KMS-11 (cell line): ENCODE data around the gene ZFYVE28.

Experiments used
- H2AFZ ChIP-seq: fragments of 200-600 bp; sonication (generic); 2 replicates; pipeline ENCODE4 v1.6.1; 2016; ENCODE audit warnings: antibody characterized with exemption, mixed run types, low read depth
- H3K27ac ChIP-seq: fragments of 200-600 bp; sonication (generic); 2 replicates; pipeline ENCODE4 v1.6.1; 2016; ENCODE audit warnings: mild to moderate bottlenecking, mixed run types
- H3K27me3 ChIP-seq: fragments of 200-600 bp; sonication (generic); 2 replicates; pipeline ENCODE4 v1.6.1; 2017; ENCODE audit warnings: mild to moderate bottlenecking, low read depth, mixed run types, moderate library complexity; ENCODE audit not compliant: insufficient read depth
- H3K36me3 ChIP-seq: fragments of 200-600 bp; sonication (generic); 2 replicates; pipeline ENCODE4 v1.6.1; 2017; ENCODE audit warnings: mild to moderate bottlenecking, mixed run types; ENCODE audit not compliant: insufficient read depth
- H3K4me1 ChIP-seq: fragments of 200-600 bp; sonication (generic); 2 replicates; pipeline ENCODE4 v1.6.1; 2016; ENCODE audit warnings: mild to moderate bottlenecking, low read depth, mixed run types; ENCODE audit not compliant: poor library complexity, severe bottlenecking
- H3K4me2 ChIP-seq: fragments of 200-600 bp; sonication (generic); 2 replicates; pipeline ENCODE4 v1.7.0; 2016; ENCODE audit warnings: mild to moderate bottlenecking, mixed run types
- H3K4me3 ChIP-seq: fragments of 200-600 bp; sonication (generic); IDR thresholded peaks from 2 replicates; pipeline ENCODE4 v1.6.1; 2017; ENCODE audit warnings: low read depth, low read length, mixed read lengths; ENCODE audit not compliant: insufficient read depth
- H3K79me2 ChIP-seq: fragments of 200-600 bp; sonication (generic); 2 replicates; pipeline ENCODE4 v1.6.1; 2016; ENCODE audit warnings: low read depth, mixed run types; ENCODE audit not compliant: insufficient read depth
- H3K9ac ChIP-seq: fragments of 200-600 bp; sonication (generic); 2 replicates; pipeline ENCODE4 v1.6.1; 2016; ENCODE audit warnings: mild to moderate bottlenecking, mixed run types
- H4K20me1 ChIP-seq: fragments of 200-600 bp; sonication (generic); 2 replicates; pipeline ENCODE4 v1.6.1; 2016; ENCODE audit warnings: mild to moderate bottlenecking, mixed run types; ENCODE audit not compliant: insufficient read depth
- TF ChIP-seq, protein P1 (sequence below): fragments of 200-600 bp; sonication (generic); conservative IDR thresholded peaks from 2 replicates; pipeline ENCODE4 v1.6.1; 2017; ENCODE audit warnings: low read depth, mild to moderate bottlenecking, antibody characterized with exemption, low read length, moderate library complexity, mixed read lengths

Gene ZFYVE28

DNA sequence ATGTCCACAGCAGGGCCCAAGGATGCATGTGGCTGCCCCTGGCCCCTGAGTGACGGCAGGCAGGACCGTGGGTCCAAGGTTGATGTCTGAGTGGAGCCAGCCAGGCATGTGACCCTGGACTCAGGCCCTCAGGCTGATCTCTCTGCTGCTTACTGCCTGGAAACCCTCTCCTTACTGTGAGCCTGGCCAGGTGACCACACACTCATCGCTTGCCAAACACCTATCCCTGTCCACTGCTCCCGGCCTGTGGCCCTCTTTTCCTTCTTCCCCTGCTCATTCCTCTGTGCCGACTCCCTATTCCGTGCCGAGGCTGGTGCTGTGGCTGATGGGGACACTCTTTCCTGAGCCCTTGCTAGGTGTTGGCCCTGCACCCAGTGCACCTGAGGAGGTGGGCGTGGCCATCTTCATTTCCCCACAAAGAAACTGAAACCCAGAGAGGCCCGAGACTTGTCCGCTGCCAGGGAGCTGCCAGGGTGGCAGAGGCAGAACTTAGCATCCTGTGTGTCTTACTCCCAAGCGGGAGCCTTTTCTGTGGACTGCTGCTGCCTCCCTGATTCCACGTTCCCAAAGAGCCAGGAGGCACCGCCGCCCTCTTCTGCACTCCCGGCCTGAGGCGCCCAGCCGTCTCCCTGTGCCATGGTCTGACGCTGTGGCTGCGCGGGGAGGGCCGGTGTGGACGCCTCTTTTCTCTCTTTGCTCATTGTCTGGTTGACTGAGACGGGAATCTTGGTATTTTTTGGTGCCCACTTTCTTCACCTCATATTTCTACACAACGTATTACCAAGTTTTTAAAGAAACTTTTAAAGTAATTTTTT is 39.2 kb upstream of the ZFYVE28 start:
- H2AFZ ChIP-seq = no peak overlapping the region
- no peaks in the 10 kb centered on the region for H3K27me3 ChIP-seq
- no peak overlapping the region for H3K4me2 ChIP-seq
- no peaks in the 10 kb centered on the region for H3K36me3 ChIP-seq
- H3K4me1 ChIP-seq = no peaks in the 10 kb centered on the region
- TF ChIP-seq, protein P1, sequence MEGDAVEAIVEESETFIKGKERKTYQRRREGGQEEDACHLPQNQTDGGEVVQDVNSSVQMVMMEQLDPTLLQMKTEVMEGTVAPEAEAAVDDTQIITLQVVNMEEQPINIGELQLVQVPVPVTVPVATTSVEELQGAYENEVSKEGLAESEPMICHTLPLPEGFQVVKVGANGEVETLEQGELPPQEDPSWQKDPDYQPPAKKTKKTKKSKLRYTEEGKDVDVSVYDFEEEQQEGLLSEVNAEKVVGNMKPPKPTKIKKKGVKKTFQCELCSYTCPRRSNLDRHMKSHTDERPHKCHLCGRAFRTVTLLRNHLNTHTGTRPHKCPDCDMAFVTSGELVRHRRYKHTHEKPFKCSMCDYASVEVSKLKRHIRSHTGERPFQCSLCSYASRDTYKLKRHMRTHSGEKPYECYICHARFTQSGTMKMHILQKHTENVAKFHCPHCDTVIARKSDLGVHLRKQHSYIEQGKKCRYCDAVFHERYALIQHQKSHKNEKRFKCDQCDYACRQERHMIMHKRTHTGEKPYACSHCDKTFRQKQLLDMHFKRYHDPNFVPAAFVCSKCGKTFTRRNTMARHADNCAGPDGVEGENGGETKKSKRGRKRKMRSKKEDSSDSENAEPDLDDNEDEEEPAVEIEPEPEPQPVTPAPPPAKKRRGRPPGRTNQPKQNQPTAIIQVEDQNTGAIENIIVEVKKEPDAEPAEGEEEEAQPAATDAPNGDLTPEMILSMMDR = no peak
- H3K9ac ChIP-seq = no peak overlapping the region
- H4K20me1 ChIP-seq = no peaks in the 10 kb centered on the region
- no peaks in the 10 kb centered on the region for H3K79me2 ChIP-seq
- no peak overlapping the region for H3K4me3 ChIP-seq
- no peak overlapping the region for H3K27ac ChIP-seq

DNA sequence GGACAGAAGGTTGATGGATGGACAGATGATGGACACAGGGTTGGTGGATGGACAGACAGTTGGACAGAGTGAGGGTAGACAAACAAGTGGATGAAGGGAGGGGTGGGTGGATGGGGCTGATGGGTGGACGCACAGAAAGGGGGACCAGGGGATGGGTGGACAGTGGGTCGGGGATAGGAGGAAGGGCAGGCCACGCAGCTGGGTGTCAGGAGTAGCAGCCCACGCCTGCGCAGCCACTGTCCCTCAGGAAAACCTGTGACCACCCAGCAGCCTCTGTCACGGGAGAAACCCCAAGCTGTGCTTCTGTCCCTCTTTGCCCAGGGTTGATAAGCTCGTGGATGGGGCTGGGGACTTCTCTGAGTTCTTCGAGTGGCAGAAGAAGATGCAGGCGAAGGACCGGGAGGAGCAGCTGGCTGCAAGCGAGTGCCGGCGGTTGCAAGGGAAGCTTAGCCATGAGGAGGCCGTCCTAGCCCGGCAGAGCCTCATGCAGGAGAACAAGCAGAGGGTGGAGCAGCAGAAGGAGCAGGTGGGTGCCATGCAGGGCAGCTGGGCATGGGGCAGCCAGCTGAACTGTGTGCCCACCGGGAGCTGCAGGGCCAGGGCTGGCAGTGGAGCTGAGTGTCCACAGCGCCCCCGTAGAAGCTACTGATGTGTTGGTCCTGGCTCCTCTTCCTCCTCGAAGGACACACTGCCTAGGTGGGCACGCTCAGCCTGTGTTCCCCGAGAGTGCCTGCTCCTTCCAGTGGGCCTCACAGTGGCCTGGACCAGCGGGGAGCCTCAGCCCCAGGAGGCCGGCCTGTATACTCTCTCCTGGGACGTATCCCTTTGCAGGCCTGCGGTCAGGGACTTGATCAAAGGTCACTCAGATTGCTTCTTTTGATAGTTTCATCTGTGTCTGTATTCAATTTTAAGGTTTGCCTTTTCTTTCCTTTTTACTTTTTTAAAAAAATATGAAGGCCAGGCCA is 33.7 kb upstream of the ZFYVE28 start:
- Histone ChIP-seq H3K4me2 (no peak overlapping the region), H3K4me3 (no peak overlapping the region), H3K9ac (no peak overlapping the region)

DNA sequence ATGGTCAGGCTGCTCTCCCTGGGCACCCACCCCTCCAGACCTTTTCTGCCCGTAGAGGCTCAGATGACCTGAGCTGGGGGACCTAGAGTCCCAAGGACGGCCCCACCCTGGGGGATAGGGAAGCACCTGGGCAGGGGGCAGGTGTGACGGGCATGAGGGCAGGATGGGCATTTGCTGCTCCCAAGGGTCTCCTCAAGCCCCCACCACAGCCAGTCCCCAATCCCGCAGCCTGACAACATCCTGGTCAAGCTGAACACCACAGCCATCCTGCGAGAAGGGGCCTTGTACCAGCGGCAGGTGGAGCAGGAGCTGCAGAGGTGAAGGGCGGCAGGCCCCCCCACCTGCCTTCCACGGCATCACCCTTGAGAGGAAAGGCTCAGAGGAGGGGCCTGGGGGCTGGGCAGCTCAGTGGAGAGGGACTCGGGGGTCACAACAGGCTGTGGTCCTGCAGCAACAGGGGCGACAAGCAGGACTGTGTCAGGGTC is 32.6 kb upstream of the ZFYVE28 start:
- H4K20me1 ChIP-seq = no peaks in the 10 kb centered on the region
- H3K9ac ChIP-seq = no peak overlapping the region
- H2AFZ ChIP-seq = no peak overlapping the region
- H3K27me3 ChIP-seq = no peaks in the 10 kb centered on the region
- H3K36me3 ChIP-seq = no peaks in the 10 kb centered on the region
- TF ChIP-seq, protein P1 = no peak
- no peak overlapping the region for H3K27ac ChIP-seq
- H3K4me3 ChIP-seq = no peak overlapping the region
- no peak overlapping the region for H3K4me2 ChIP-seq
- H3K79me2 ChIP-seq = no peaks in the 10 kb centered on the region
- no peaks in the 10 kb centered on the region for H3K4me1 ChIP-seq

More for the DNA sequence above, 33.7 kb upstream of the ZFYVE28 start:
- H2AFZ ChIP-seq = no peak overlapping the region
- no peak overlapping the region for H3K27ac ChIP-seq
- TF ChIP-seq, protein P1 = no peak
- no peaks in the 10 kb centered on the region for H3K4me1 ChIP-seq
- H4K20me1 ChIP-seq = no peaks in the 10 kb centered on the region
- H3K27me3 ChIP-seq = no peaks in the 10 kb centered on the region
- no peaks in the 10 kb centered on the region for H3K79me2 ChIP-seq
- H3K36me3 ChIP-seq = no peaks in the 10 kb centered on the region

DNA sequence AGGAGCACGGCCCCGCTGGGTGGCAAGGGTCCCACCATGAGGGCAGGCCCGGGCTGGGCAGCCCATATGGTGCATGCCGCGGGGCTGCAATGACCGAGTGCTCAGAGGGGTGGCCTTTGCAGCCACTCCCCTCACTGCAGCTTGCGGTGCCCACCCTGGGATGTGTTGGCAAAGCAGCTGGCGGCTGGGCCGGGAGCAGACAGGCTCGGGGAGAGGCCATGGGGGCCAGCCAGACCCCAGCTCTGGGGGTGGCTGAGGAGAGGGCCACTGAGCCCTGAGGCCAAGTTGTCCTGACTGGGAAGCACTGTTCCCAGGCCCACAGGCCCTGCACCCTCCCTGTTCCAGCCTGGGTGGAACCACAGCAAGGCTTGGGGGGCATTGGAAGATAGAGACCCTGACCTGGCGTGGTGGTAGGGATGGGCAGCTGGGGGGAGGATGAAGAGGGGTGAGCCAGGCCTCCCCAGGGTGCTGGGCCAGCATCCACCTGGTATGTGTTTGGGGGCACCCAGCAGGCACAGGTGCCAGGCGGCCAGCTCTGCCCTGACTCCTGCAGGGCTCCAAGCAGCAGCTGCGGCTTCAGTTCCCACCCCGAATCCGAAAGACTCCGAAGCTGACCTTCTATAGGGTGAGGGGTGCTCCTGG is 32.1 kb upstream of the ZFYVE28 start:
- TF ChIP-seq, protein P1 = no peak

More for the DNA sequence above, 32.1 kb upstream of the ZFYVE28 start:
- Histone ChIP-seq H3K4me1 (no peaks in the 10 kb centered on the region), H4K20me1 (no peaks in the 10 kb centered on the region), H3K27ac (no peak overlapping the region), H2AFZ (no peak overlapping the region), H3K9ac (no peak overlapping the region), H3K4me2 (no peak overlapping the region), H3K36me3 (no peaks in the 10 kb centered on the region), H3K4me3 (no peak overlapping the region), H3K27me3 (no peaks in the 10 kb centered on the region), H3K79me2 (no peaks in the 10 kb centered on the region)
